D721Med (cell line): ENCODE data around the gene KLRF2.

Experiments
- DNase-seq: peaks from one replicate; pipeline ENCODE4 v3.0.0; 2011; ENCODE audit warnings: low spot score; ENCODE audit not compliant: insufficient read length
- FAIRE-seq: peaks from 2 replicates; lab custom pipeline; 2011; peaks lifted over from hg19 to GRCh38; lab: Jason Lieb, UNC
- CTCF ChIP-seq: IDR thresholded peaks from 2 replicates; pipeline ENCODE4 v1.5.1; 2012; ENCODE audit warnings: mild to moderate bottlenecking, control low read depth; ENCODE audit not compliant: insufficient read depth; ENCODE audit errors: missing control alignments

KLRF2 gene

GRCh38 chr12:9919443-9919842, 38.2 kb downstream of the KLRF2 start:
- TF ChIP-seq CTCF: no peak
- DNase-seq (no peak), FAIRE-seq (no peak)

GRCh38 chr12:9920451-9920850, 39.2 kb downstream of the KLRF2 start:
- TF ChIP-seq CTCF: no peak
- no peak for DNase-seq
- no peak for FAIRE-seq

DNA sequence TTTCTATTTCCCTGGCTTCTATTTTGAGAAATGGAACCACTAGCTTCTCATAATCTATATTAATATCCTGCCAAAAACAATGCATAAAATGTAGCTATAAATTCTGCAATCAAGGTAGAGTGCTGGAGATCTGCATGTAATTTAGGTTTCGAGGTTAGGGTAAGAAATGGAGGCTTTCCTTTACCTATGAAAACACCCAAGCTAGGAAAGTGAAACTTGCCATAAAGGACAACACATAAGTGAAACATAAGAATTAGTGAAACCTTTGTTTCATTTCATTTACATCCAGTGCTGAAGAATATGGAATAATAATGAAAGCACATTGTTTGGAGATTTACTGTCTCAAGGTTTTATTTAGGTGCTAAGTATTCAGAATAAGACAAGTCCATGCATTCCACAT, 41.1 kb downstream of the KLRF2 start:
- TF ChIP-seq CTCF: no peak
- FAIRE-seq (no peak), DNase-seq (no peak)

DNA sequence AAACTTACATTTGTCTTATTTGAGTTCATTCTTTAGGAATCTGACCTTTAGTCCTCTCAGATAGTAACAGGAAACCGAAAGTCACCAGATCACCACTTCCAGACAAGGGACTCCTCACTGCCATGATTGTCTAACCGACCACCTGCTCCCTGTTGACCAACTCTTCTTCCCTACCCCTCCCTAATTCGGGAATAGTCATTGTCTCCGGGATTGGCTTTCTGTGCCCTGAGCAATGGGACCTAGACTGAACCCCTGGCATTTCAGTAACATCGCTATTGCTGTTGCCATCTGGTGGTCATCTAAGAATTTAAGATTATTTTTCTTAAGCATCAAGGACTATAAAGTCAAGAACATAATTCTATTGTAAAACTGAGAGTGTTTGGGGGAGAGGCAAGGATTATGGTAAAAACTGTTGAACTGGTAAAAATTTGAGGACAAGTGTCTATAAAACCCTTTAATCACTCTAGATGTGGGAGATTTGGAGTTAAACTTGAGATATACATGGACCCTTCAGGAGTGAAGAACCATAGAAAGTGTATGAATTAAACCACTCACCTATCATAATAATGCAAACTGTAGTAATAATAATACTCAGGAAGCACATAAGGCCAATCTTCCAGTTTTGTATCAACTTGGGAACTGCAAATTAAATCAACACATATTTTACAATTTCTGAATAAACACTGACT, 44.6 kb downstream of the KLRF2 start:
- peak; percentile 55 for TF ChIP-seq CTCF
- DNase-seq: no peak
- FAIRE-seq: no peak

DNA sequence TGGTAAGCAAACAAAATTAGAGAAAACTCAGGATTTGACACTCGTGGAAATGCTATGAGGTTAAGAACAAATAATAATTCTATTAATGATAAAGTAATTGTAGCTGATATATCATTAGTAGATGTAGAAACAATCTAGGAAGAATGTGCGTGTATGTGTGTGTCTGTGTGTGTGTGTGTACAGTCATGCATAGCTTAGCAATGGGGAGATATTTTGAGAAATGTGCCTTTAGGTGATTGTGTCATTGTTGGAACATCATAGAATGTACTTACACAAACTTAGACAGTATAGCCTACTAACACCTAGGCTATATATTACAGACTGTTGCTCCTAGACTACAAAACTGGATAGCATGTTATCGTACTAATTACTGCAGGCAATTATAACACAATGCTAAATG, 45.6 kb downstream of the KLRF2 start:
- no peak for TF ChIP-seq CTCF
- no peak for FAIRE-seq
- DNase-seq: no peak

GRCh38 chr12:9928607-9929006, 47.3 kb downstream of the KLRF2 start:
- TF ChIP-seq CTCF: no peak
- FAIRE-seq: no peak
- no peak for DNase-seq

DNA sequence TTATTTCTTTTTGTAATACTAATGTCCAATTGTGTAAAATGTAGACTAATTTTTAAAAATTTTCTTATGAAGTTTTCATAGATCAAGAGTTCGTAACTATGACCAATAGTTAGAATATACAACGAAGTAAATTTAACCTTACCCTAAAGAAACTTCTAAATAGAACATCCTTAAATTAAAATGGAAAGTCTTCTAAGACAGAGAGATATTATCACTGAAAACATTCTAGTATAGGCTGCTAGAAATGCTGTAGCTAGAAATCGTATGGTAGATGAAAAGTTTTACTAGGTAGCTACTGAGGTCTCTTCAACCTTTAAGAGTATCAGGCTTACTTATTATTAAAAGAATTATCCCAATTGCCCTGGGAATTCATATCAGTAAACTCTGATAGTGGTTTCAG, 50.0 kb downstream of the KLRF2 start:
- no peak for TF ChIP-seq CTCF
- no peak for FAIRE-seq
- DNase-seq: no peak
